ENCODE data around the gene FLT4. TPM values are rescaled to one million over a fixed set of nuclear protein-coding genes. Genes with fewer than 3 reads are reported as not detected.

The FLT4 gene
- polyA plus RNA-seq, 3 donors, result not detected

GRCh38 chr5:180618829-180619562, 30.4 kb downstream of the FLT4 start:
- Histone ChIP-seq H3K9ac (ENCODE audit: insufficient read depth, low read length, poor library complexity, severe bottlenecking) (no peak overlapping the region), H3K27ac (ENCODE audit: low read depth in 1 of 2, low read length in 2 of 2) (no peak overlapping the region), H3K4me1 (ENCODE audit: control insufficient read depth in 1 of 2, insufficient read depth in 2 of 2, low read length in 2 of 2) (no peaks in the 10 kb centered on the region), H4K20me1 (ENCODE audit: insufficient read depth, low read length) (no peaks in the 10 kb centered on the region), H3K79me2 (ENCODE audit: insufficient read depth, low read length) (no peaks in the 10 kb centered on the region), H3K27me3 (ENCODE audit: control insufficient read depth in 2 of 2, insufficient read depth in 2 of 2, low read length in 2 of 2) (no peaks in the 10 kb centered on the region), H3K36me3 (replicated peaks in 1 of 2; ENCODE audit: control insufficient read depth in 1 of 2, insufficient read depth in 2 of 2, low read length in 2 of 2) (no peaks in the 10 kb centered on the region), H3K4me3 (replicated peaks in 1 of 3; ENCODE audit: low read depth in 2 of 3, low read length in 3 of 3) (no peak overlapping the region), H3K9me3 (replicated peaks in 1 of 2; ENCODE audit: control insufficient read depth in 1 of 2, insufficient read depth in 1 of 2, low read length in 2 of 2) (no peaks in the 10 kb centered on the region), H3K4me2 (replicated peaks; ENCODE audit: extremely low read depth, low read length, poor library complexity, severe bottlenecking) (peak overlapping the region; percentile 39), H2AFZ (ENCODE audit: insufficient read depth, low read depth, low read length, poor library complexity, severe bottlenecking) (no peak overlapping the region)
- no peaks in the 10 kb centered on the region for H3K36me3 Mint-ChIP-seq
- no peak for DNase-seq
- H3K4me1 Mint-ChIP-seq, result peaks cover 2% of the 10 kb centered on the region
- peaks cover 6 to 12% (median 9%) of the 10 kb centered on the region in 3 donors for H3K27me3 Mint-ChIP-seq (ENCODE audit: low read depth in 3 of 3)
- no peak overlapping the region for H3K4me3 Mint-ChIP-seq
- TF ChIP-seq CTCF (IDR thresholded peaks at IDR 0.05), result no peak
- intact Hi-C loops (cut with micrococcal nuclease), result no loop called here
- WGBS (ENCODE audit: insufficient coverage), result 49% methylated on average over 87 of the region's 90 CpGs
- peaks cover 0 to 10% (median 3%) of the 10 kb centered on the region in 7 donors for H3K9me3 Mint-ChIP-seq
- H3K27ac Mint-ChIP-seq, result no peak overlapping the region

DNA sequence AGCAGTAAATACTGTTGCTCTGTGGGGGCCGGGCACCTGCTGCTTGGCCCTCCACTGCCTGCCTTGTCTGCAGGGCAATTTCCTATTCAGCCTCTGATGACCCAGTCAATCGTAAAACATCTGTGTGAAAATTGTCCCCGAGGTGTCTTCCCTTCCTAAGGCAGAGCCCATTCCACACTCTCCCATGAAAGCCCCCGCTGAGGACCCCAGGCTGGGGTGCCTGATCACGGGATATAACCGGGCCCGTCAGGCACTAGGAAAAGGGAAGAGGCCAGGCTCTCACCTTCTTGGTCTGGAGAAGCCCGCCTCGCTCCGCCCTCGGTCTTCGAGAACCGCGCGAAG, 30.9 kb downstream of the FLT4 start:
- intact Hi-C loops (cut with micrococcal nuclease), result no loop called here
- no peaks in the 10 kb centered on the region for H4K20me1 ChIP-seq (ENCODE audit: insufficient read depth, low read length)
- no peak for DNase-seq
- H3K36me3 Mint-ChIP-seq, result no peaks in the 10 kb centered on the region
- peaks cover 6 to 12% (median 8%) of the 10 kb centered on the region in 3 donors for H3K27me3 Mint-ChIP-seq (ENCODE audit: low read depth in 3 of 3)
- H3K4me1 Mint-ChIP-seq, result peaks cover 2% of the 10 kb centered on the region
- no peaks in the 10 kb centered on the region for H3K36me3 ChIP-seq (replicated peaks in 1 of 2; ENCODE audit: control insufficient read depth in 1 of 2, insufficient read depth in 2 of 2, low read length in 2 of 2)
- H3K4me3 Mint-ChIP-seq, result peak overlapping the region in 1 of 2 donors; percentile 43
- H3K9me3 ChIP-seq (replicated peaks in 1 of 2; ENCODE audit: control insufficient read depth in 1 of 2, insufficient read depth in 1 of 2, low read length in 2 of 2), result no peaks in the 10 kb centered on the region
- no peaks in the 10 kb centered on the region for H3K79me2 ChIP-seq (ENCODE audit: insufficient read depth, low read length)
- peaks cover 0 to 10% (median 3%) of the 10 kb centered on the region in 7 donors for H3K9me3 Mint-ChIP-seq
- WGBS (ENCODE audit: insufficient coverage), result 62% methylated on average over 14 of the region's 15 CpGs
- peak overlapping the region; percentile 39 for H3K4me2 ChIP-seq (replicated peaks; ENCODE audit: extremely low read depth, low read length, poor library complexity, severe bottlenecking)
- no peaks in the 10 kb centered on the region for H3K27me3 ChIP-seq (ENCODE audit: control insufficient read depth in 2 of 2, insufficient read depth in 2 of 2, low read length in 2 of 2)
- H3K4me3 ChIP-seq (replicated peaks in 1 of 3; ENCODE audit: low read depth in 2 of 3, low read length in 3 of 3), result no peak overlapping the region
- H3K27ac Mint-ChIP-seq, result no peak overlapping the region
- no peak overlapping the region for H3K27ac ChIP-seq (ENCODE audit: low read depth in 1 of 2, low read length in 2 of 2)
- no peak for TF ChIP-seq CTCF (IDR thresholded peaks at IDR 0.05)
- no peaks in the 10 kb centered on the region for H3K4me1 ChIP-seq (ENCODE audit: control insufficient read depth in 1 of 2, insufficient read depth in 2 of 2, low read length in 2 of 2)
- H2AFZ ChIP-seq (ENCODE audit: insufficient read depth, low read depth, low read length, poor library complexity, severe bottlenecking), result no peak overlapping the region
- H3K9ac ChIP-seq (ENCODE audit: insufficient read depth, low read length, poor library complexity, severe bottlenecking), result no peak overlapping the region

All from CD14-positive monocyte (primary cell).